RWPE1 (cell line): ENCODE data around the gene LOXL4.
A peak's percentile ranks its signal among the peaks of the same experiment; 100 is the strongest.

Source experiments
- CTCF ChIA-PET: fragments of 350-600 bp; sonication (Branson Sonifier 250); formaldehyde crosslinking; extraction: SDS; loops from one replicate; lab custom pipeline; 2021; lab: Yijun Ruan, JAX
- POLR2A ChIA-PET: fragments of 400-600 bp; formaldehyde crosslinking; extraction: SDS; loops from one replicate; lab custom pipeline; 2020; ENCODE audit warnings: antibody characterized with exemption; ENCODE audit not compliant: low non-redundant PET; lab: Yijun Ruan, JAX
- DNase-seq: peaks from one replicate; pipeline ENCODE4 v3.0.0; 2012; ENCODE audit warnings: low spot score
- H3K27ac ChIP-seq: fragments of 450-650 bp; 2 replicates; pipeline ENCODE4 v1.5.1; 2017
- TF ChIP-seq, protein P1 (sequence below): fragments of 450-650 bp; conservative IDR thresholded peaks from 2 replicates; pipeline ENCODE4 v1.5.1; 2017; ENCODE audit warnings: low read depth, mild to moderate bottlenecking

Gene LOXL4

DNA sequence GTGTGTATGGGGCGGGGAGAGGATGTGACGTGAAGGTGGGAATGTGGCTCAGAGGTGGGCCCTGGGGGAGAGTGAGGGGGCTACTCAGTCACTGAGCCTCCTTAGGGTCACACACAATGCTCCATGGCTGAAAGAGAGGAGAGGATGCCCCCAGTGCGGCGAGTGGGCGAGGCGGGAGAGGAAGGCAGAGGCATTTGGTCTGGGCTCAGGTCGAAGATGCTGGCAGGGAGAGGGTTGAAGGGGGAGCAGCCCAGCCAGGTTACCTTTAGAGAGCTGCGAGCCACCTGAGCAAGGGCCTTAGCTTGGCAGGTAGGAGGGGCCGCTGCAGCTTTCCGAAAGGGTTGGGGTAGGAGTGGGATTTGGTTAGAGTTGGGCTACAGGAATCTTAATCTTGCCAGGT lies 4.7 kb upstream of the LOXL4 start:
- DNase-seq: no peak
- POLR2A ChIA-PET: no interaction called here
- no peak overlapping the region for H3K27ac ChIP-seq
- TF ChIP-seq, protein P1, sequence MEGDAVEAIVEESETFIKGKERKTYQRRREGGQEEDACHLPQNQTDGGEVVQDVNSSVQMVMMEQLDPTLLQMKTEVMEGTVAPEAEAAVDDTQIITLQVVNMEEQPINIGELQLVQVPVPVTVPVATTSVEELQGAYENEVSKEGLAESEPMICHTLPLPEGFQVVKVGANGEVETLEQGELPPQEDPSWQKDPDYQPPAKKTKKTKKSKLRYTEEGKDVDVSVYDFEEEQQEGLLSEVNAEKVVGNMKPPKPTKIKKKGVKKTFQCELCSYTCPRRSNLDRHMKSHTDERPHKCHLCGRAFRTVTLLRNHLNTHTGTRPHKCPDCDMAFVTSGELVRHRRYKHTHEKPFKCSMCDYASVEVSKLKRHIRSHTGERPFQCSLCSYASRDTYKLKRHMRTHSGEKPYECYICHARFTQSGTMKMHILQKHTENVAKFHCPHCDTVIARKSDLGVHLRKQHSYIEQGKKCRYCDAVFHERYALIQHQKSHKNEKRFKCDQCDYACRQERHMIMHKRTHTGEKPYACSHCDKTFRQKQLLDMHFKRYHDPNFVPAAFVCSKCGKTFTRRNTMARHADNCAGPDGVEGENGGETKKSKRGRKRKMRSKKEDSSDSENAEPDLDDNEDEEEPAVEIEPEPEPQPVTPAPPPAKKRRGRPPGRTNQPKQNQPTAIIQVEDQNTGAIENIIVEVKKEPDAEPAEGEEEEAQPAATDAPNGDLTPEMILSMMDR: no peak
- CTCF ChIA-PET: interaction anchor here (0.6 kb wide), 1 partner anchor 94 kb away, joined by 3 read pairs; no protein-coding TSS in a partner anchor

DNA sequence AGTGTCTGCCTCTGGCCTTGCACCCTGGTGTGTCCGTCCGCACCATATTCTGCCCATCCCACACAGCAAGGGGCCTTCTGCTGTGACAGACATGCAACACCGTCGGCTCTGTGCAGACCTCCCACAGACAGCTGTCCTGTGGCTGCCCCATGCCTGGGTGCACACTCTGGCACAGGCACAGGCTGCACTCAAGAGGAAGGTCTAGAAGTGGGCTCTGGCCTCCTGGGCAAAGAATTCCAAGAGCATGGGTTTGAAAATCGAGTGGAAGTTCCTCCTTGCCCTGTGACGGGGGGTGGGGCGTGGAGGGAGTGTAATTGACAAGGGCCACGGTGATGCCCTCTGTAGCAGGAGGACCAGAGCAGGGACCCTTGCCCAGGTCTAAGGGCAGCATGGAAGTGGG lies 4.3 kb upstream of the LOXL4 start:
- CTCF ChIA-PET: interaction anchor here (0.5 to 0.6 kb wide), 2 partner anchors 95 to 151 kb away, joined by 3 read pairs; no protein-coding TSS in a partner anchor
- TF ChIP-seq, protein P1: no peak
- H3K27ac ChIP-seq: no peak overlapping the region
- POLR2A ChIA-PET: no interaction called here
- DNase-seq: no peak

DNA sequence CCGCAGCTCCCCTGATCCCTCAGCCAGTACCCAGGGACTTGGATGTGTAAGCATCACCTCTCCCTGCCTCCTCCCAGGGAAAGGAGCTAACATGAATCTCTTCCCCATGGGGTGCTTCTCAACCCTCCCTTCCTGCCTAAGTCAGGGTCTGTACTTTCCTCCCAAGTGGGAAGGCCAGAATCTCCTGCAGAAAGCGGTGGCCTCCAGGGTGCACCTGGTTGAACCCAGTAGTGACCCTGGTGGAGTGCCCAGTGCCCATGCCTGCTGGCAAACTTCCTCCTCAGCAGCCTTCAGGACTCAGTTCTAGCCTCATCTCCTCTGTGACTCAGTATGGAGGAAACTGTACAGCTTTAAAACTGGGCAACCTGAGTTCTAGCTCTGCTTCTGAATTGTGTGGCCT lies 2.8 kb upstream of the LOXL4 start:
- ChIA-PET CTCF (no interaction called here), POLR2A (no interaction called here)
- TF ChIP-seq, protein P1: no peak
- no peak for DNase-seq
- H3K27ac ChIP-seq: no peak overlapping the region

DNA sequence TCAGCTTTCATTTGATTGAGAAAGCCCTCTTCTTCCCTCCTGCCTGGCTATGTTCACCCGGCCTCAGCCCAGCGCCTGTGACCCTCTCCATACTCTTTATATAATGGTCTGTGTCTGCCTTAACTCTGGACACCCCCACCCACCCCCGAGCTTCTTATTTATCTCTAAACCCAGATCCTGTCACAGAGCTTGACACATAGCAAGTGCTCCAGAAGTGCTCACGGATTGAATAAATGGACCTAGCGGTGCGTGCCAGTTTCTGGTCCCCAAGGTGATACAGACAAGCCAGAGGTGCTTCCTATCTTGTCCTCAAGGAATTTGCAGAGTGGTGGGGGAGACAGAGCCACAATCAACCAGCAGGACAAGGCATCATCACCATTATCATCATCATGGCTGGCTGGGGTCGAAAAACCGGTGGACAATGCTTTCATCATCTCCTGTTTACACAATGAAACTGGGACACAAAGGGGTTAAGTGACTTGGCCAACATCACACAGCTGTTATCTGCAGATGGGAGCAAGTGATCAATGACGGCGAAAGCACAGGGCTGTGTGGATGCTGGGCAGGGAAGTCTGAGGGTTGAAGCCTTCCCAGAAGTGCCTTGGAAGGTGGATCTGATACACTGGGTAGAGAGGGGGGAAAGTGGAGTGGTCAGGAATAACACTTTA lies 2.2 kb upstream of the LOXL4 start:
- peak overlapping the region; percentile 73 for H3K27ac ChIP-seq
- TF ChIP-seq, protein P1: no peak
- no peak for DNase-seq
- ChIA-PET CTCF (no interaction called here), POLR2A (no interaction called here)

DNA sequence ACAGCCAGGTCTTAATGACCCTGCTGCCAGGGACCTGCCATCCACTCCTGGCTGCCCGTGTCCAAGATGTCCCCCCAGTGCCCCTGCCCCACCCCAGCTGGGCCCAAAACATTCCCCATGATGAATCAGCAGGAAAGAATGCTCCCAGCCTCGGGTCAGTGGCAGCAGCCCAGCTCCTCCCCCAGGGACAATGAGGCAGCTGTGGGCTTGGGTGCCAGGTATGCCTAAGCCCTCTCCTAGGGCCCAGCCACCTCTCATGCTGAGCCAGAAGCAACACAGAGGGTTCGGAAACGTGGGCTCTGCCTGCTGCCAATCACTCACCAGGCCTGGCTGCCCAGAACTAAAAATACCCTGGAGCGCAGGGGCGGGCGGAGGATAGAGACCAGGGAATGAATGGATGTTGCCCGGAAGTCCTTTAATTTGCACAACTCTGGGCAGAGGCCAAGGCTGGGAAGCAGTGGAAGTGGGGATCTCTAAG lies 1.5 kb upstream of the LOXL4 start:
- POLR2A ChIA-PET: no interaction called here
- DNase-seq: peak; percentile 94
- peak overlapping the region; percentile 73 for H3K27ac ChIP-seq
- TF ChIP-seq, protein P1: no peak
- CTCF ChIA-PET: no interaction called here

DNA sequence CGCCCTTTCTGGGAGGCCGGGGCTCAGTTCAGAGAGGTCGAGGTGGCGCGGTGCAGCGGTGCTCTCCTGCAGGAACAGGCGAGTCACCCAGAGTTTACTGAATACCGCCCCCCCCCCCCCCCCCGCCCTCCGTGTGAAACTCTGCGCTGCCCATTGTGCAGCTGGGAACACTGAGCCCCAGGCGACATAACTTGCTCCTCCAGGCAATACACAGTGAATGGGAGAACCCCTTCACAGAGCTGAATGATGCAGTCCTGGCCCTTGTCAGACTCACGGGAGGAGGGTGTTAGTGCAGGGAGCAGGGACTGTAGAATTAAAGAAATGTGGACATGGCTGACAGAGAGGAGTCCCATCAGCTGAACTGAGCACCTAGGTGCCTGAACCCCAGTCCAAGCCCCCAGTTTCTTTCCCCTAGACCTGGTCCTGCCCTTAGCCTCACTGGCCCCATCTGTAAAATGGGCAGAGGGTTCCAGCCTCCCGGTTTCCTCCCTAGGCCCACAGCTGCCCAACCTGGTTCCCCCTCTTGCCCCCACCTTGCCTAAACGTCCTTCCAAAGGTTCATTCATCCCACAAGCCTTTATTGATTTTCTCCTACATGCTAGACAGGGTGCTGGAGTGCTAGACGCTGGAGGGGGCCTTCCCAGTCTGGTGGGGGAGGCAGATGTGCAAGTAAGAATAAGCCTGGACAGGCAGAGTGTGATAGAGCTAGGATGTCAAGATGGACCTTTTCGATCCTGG lies 869 bp upstream of the LOXL4 start:
- DNase-seq: no peak
- ChIA-PET CTCF (interaction anchor here (0.6 to 1.2 kb wide), 2 partner anchors 40 to 50 kb away, joined by 3 to 7 read pairs; no protein-coding TSS in a partner anchor), POLR2A (no interaction called here)
- TF ChIP-seq, protein P1: no peak
- H3K27ac ChIP-seq: peak overlapping the region; percentile 73
